Endothelial cell of umbilical vein (primary cell): ENCODE data around the gene SLC27A4. TPM values are rescaled to one million over a fixed set of nuclear protein-coding genes. Genes with fewer than 3 reads are reported as not detected.

Experiments
- BruUV-seq: library from RNA; stranded (reverse); fragments of 400-500 nt; replicated peaks from 2 replicates; lab custom pipeline; 2021; lab: Mats Ljungman, UMichigan
- CTCF ChIA-PET: fragments of 300-600, 350-600 bp; sonication (Branson Sonifier 250); formaldehyde crosslinking; loops from one replicate; lab custom pipeline; 2021; ENCODE audit warnings: antibody characterized with exemption, inconsistent platforms; lab: Charles Lee
- POLR2A ChIA-PET: fragments of 300-600, 350-600 bp; sonication (Branson Sonifier 250); formaldehyde crosslinking; loops from one replicate; lab custom pipeline; 2021; ENCODE audit warnings: antibody characterized with exemption, inconsistent platforms; lab: Charles Lee
- DNase-seq: peaks from one replicate; pipeline ENCODE4 v3.0.0-alpha.2; 2011; ENCODE audit warnings: low read depth, low spot score
- FAIRE-seq: peaks from 2 replicates; lab custom pipeline; 2011; peaks lifted over from hg19 to GRCh38; lab: Jason Lieb, UNC
- H2AFZ ChIP-seq: 2 replicates; pipeline ENCODE4 v1.6.0; 2012; ENCODE audit warnings: low read depth, low read length, control low read depth, inconsistent platforms
- H3K27ac ChIP-seq: 2 replicates; pipeline ENCODE4 v1.5.1; 2011; ENCODE audit warnings: low read depth, mild to moderate bottlenecking, control low read depth, low read length, moderate library complexity; ENCODE audit not compliant: insufficient read depth
- H3K27me3 ChIP-seq, 2 experiments: 2 replicates each; pipeline versions ENCODE4 v1.6.0 to v1.6.1; 2011; ENCODE audit warnings: low read length in 2 of 2, mixed read lengths in 1 of 2; ENCODE audit not compliant: control insufficient read depth in 2 of 2, insufficient read depth in 2 of 2
- H3K36me3 ChIP-seq, 2 experiments: 2 replicates in 1 of 2; 3 replicates in 1 of 2; pipeline ENCODE4 v1.5.1; 2011; ENCODE audit warnings: low read length in 2 of 2, mild to moderate bottlenecking in 1 of 2, moderate library complexity in 1 of 2; ENCODE audit not compliant: control insufficient read depth in 2 of 2, insufficient read depth in 2 of 2; ENCODE audit errors: extremely low read depth in 1 of 2
- H3K4me1 ChIP-seq: 3 replicates; pipeline ENCODE4 v1.5.1; 2011; ENCODE audit warnings: mild to moderate bottlenecking, low read length; ENCODE audit not compliant: control insufficient read depth, insufficient read depth; ENCODE audit errors: extremely low read depth
- H3K4me2 ChIP-seq: 2 replicates; pipeline ENCODE4 v1.6.1; 2011; ENCODE audit warnings: low read length, control low read depth, mixed read lengths; ENCODE audit not compliant: insufficient read depth
- H3K4me3 ChIP-seq, 3 experiments: fragments of 200-600 bp in 1 of 3; sonication (generic), shearing (Covaris generic) in 1 of 3; replicated peaks in 1 of 3; 2 replicates each; pipeline ENCODE4 v1.5.1; 2011 to 2016; ENCODE audit warnings: control low read depth in 3 of 3, low read length in 3 of 3, mild to moderate bottlenecking in 2 of 3, inconsistent platforms in 1 of 3, low read depth in 1 of 3, moderate library complexity in 1 of 3; ENCODE audit not compliant: insufficient read depth in 1 of 3
- H3K79me2 ChIP-seq: 2 replicates; pipeline ENCODE4 v1.6.0; 2012; ENCODE audit warnings: low read length, inconsistent platforms; ENCODE audit not compliant: control insufficient read depth, insufficient read depth
- H3K9ac ChIP-seq: replicated peaks from 2 replicates; pipeline ENCODE3; 2011; ENCODE audit warnings: low read length, control low read depth; ENCODE audit not compliant: insufficient read depth; ENCODE audit errors: extremely low read depth
- H3K9me1 ChIP-seq: replicated peaks from 3 replicates; pipeline ENCODE4 v1.6.0; 2011; ENCODE audit warnings: mild to moderate bottlenecking, low read length; ENCODE audit not compliant: control insufficient read depth, insufficient read depth; ENCODE audit errors: extremely low read depth
- H3K9me3 ChIP-seq: replicated peaks from 2 replicates; pipeline ENCODE4 v1.5.1; 2012; ENCODE audit warnings: low read length, inconsistent platforms; ENCODE audit not compliant: control insufficient read depth, insufficient read depth
- H4K20me1 ChIP-seq: replicated peaks from 2 replicates; pipeline ENCODE3; 2011; ENCODE audit warnings: mild to moderate bottlenecking, low read length; ENCODE audit not compliant: control insufficient read depth, insufficient read depth; ENCODE audit errors: extremely low read depth
- EZH2 ChIP-seq: IDR thresholded peaks from 2 replicates; pipeline ENCODE4 v1.6.1; 2012; ENCODE audit warnings: borderline replicate concordance, low read depth, mild to moderate bottlenecking, moderate library complexity, low read length, inconsistent platforms; ENCODE audit not compliant: severe bottlenecking
- FOS ChIP-seq: IDR thresholded peaks from 2 replicates; pipeline ENCODE4 v1.6.1; 2011; ENCODE audit warnings: mild to moderate bottlenecking, low read length, moderate library complexity, borderline replicate concordance; ENCODE audit not compliant: insufficient read depth
- GATA2 ChIP-seq: IDR thresholded peaks from 2 replicates; pipeline ENCODE4 v1.7.0; 2011; ENCODE audit warnings: low read depth, mild to moderate bottlenecking, moderate library complexity, mixed read lengths, low read length; ENCODE audit not compliant: insufficient read length, insufficient read depth
- JUN ChIP-seq: IDR thresholded peaks from 2 replicates; pipeline ENCODE4 v1.6.1; 2011; ENCODE audit warnings: borderline replicate concordance, low read depth; ENCODE audit not compliant: insufficient read length, insufficient read depth
- MAX ChIP-seq: IDR thresholded peaks from 2 replicates; pipeline ENCODE4 v1.6.1; 2011; ENCODE audit not compliant: insufficient read depth, insufficient read length
- MYC ChIP-seq: IDR thresholded peaks from one replicate; pipeline ENCODE4 v1.6.1; 2011; ENCODE audit warnings: mild to moderate bottlenecking, low read depth, low read length
- POLR2A ChIP-seq: IDR thresholded peaks from 2 replicates; pipeline ENCODE4 v1.6.1; 2012; ENCODE audit warnings: low read depth, mild to moderate bottlenecking, control low read depth, low read length
- POLR2AphosphoS5 ChIP-seq: IDR thresholded peaks from 2 replicates; pipeline ENCODE4 v1.6.1; 2012; ENCODE audit warnings: low read depth, mild to moderate bottlenecking, control low read depth, low read length, moderate library complexity; ENCODE audit not compliant: insufficient read depth
- dilution Hi-C: fragments of 300-500 bp; cut with MboI; formaldehyde crosslinking; loops from one replicate; pipeline ENCODE4 v1.15.0; 2019; ENCODE audit warnings: low sequenced_read_pairs; ENCODE audit not compliant: extremely low pct_ligation_motif_present
- intact Hi-C: fragments of 100-400 bp; cut with micrococcal nuclease; formaldehyde crosslinking; loops from one replicate; pipeline ENCODE4 v1.10.0; 2022
- polyA plus RNA-seq, 4 experiments: library from polyadenylated mRNA; depleted of rRNA in 3 of 4; stranded (reverse) in 3 of 4; unstranded in 1 of 4; fragments of >200 nt; gene quantifications; 2 replicates each; pipeline versions ENCODE4 v1.2.1 to v1.2.3, GENCODE V29; 2011 to 2012; ENCODE audit warnings: missing spikeins in 1 of 4
- total RNA-seq: library from RNA; stranded (reverse); gene quantifications from 2 replicates; pipeline ENCODE4 v1.2.3, GENCODE V29; 2021
- TF ChIP-seq, protein P1 (sequence below), 2 donors: IDR thresholded peaks; 1 replicate in 1 of 2; 2 replicates in 1 of 2; pipeline ENCODE4 v1.5.1; 2011; ENCODE audit warnings: low read length in 2 of 2, mild to moderate bottlenecking in 2 of 2, moderate library complexity in 2 of 2, control low read depth in 1 of 2, inconsistent platforms in 1 of 2, low read depth in 1 of 2; ENCODE audit not compliant: insufficient read depth in 1 of 2; ENCODE audit errors: extremely low read depth in 1 of 2

SLC27A4 gene
- total and polyA plus RNA-seq, 2 donors (not counting 3 experiments of a cell fraction or from before 2014, with no cell fraction given), result 29.9 to 35.0 TPM

GRCh38 chr9:128349772-128350171 lies 9.4 kb downstream of the SLC27A4 start:
- TF ChIP-seq EZH2 (no peak), JUN (no peak), MAX (no peak), POLR2A (no peak), MYC (no peak), POLR2AphosphoS5 (no peak), GATA2 (no peak), FOS (no peak)
- TF ChIP-seq, protein P1, sequence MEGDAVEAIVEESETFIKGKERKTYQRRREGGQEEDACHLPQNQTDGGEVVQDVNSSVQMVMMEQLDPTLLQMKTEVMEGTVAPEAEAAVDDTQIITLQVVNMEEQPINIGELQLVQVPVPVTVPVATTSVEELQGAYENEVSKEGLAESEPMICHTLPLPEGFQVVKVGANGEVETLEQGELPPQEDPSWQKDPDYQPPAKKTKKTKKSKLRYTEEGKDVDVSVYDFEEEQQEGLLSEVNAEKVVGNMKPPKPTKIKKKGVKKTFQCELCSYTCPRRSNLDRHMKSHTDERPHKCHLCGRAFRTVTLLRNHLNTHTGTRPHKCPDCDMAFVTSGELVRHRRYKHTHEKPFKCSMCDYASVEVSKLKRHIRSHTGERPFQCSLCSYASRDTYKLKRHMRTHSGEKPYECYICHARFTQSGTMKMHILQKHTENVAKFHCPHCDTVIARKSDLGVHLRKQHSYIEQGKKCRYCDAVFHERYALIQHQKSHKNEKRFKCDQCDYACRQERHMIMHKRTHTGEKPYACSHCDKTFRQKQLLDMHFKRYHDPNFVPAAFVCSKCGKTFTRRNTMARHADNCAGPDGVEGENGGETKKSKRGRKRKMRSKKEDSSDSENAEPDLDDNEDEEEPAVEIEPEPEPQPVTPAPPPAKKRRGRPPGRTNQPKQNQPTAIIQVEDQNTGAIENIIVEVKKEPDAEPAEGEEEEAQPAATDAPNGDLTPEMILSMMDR (IDR thresholded peaks at IDR 0.05; ENCODE audit: extremely low read depth in 1 of 2, insufficient read depth in 1 of 2, low read depth in 1 of 2, low read length in 2 of 2), result no peak
- DNase-seq (no peak), FAIRE-seq (no peak)
- no peak overlapping the region for H3K9ac ChIP-seq
- ChIA-PET CTCF (interaction anchor here (0.9 to 1.2 kb wide), 2 partner anchors 8 to 12 kb away, joined by 4 read pairs; no protein-coding TSS in a partner anchor), POLR2A (no interaction called here)
- H3K27ac ChIP-seq, result no peak overlapping the region
- dilution Hi-C loops (no loop called here), intact Hi-C loops (no loop called here)
- H3K36me3 ChIP-seq, result peaks cover 8 to 39% of the 10 kb centered on the region in 2 experiments
- H4K20me1 ChIP-seq, result no peaks in the 10 kb centered on the region
- no TSS peak for BruUV-seq
- no peaks in the 10 kb centered on the region for H3K27me3 ChIP-seq
- H3K79me2 ChIP-seq, result no peaks in the 10 kb centered on the region
- H3K9me3 ChIP-seq, result no peaks in the 10 kb centered on the region
- no peak overlapping the region for H3K4me2 ChIP-seq
- no peak overlapping the region for H3K4me3 ChIP-seq
- no peak overlapping the region for H2AFZ ChIP-seq
- no peaks in the 10 kb centered on the region for H3K4me1 ChIP-seq
- no peaks in the 10 kb centered on the region for H3K9me1 ChIP-seq
